Mononuclear cell (primary cell): Measurements from ENCODE around the gene NOTCH2. TPM values are rescaled to one million over a fixed set of nuclear protein-coding genes. Genes with fewer than 3 reads are reported as not detected.
"Not testable (repeated sequence)": the region's sequence is repeated elsewhere in the genome, so short reads cannot be mapped to it uniquely, and the experiment has no call there.

ENCODE experiments used
- H3K27me3 ChIP-seq: 2 replicates; pipeline ENCODE4 v1.6.0; 2011; ENCODE audit warnings: low read length, control low read depth; ENCODE audit not compliant: insufficient read depth
- H3K4me1 ChIP-seq: 2 replicates; pipeline ENCODE4 v1.5.1; 2011; ENCODE audit warnings: mild to moderate bottlenecking, low read length, control low read depth; ENCODE audit not compliant: insufficient read depth
- H3K4me3 ChIP-seq: 2 replicates; pipeline ENCODE4 v1.5.1; 2011; ENCODE audit warnings: mild to moderate bottlenecking, low read length, moderate library complexity
- H3K9me3 ChIP-seq: 2 replicates; pipeline ENCODE4 v1.5.1; 2011; ENCODE audit warnings: low read depth, mild to moderate bottlenecking, control low read depth, low read length
- total RNA-seq: library from RNA; depleted of rRNA; stranded (reverse); fragments of >200 nt; gene quantifications from one replicate; pipeline ENCODE4 v1.2.3, GENCODE V29; 2012

NOTCH2 gene
- total RNA-seq, 1 donor: 72.8 TPM

GRCh38 chr1:119988306-119989062, 81.0 kb downstream of the NOTCH2 start:
- Histone ChIP-seq H3K4me1 (peaks cover 25% of the 10 kb centered on the region), H3K4me3 (no peak overlapping the region), H3K27me3 (no peaks in the 10 kb centered on the region), H3K9me3 (no peaks in the 10 kb centered on the region)

DNA sequence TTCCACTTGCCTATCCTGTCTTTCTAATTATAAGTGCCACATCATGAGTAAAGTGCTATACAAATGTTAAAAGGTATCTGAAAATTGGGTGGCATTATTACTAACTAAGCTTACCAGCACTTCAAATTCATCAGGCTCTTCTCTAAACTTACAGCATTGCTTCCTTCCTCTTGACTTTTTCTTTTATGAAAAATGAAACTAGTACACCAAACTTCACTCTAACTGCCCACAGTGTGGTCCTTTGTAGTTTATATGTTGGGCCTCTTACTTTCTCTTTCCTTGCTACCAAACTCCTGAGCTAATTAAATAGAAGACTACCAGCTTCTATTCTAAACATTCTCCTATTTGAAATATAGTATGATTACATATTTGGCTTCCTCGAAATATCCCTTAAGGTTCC, 81.8 kb downstream of the NOTCH2 start:
- peaks cover 25% of the 10 kb centered on the region for H3K4me1 ChIP-seq
- no peak overlapping the region for H3K4me3 ChIP-seq
- H3K27me3 ChIP-seq: no peaks in the 10 kb centered on the region
- no peaks in the 10 kb centered on the region for H3K9me3 ChIP-seq

GRCh38 chr1:119987112-119987511, 82.3 kb downstream of the NOTCH2 start:
- Histone ChIP-seq H3K27me3 (no peaks in the 10 kb centered on the region), H3K4me3 (no peak overlapping the region), H3K4me1 (peaks cover 30% of the 10 kb centered on the region), H3K9me3 (no peaks in the 10 kb centered on the region)

GRCh38 chr1:119986007-119986497, 83.4 kb downstream of the NOTCH2 start:
- no peak overlapping the region for H3K4me3 ChIP-seq
- H3K4me1 ChIP-seq: peaks cover 31% of the 10 kb centered on the region
- no peaks in the 10 kb centered on the region for H3K27me3 ChIP-seq
- no peaks in the 10 kb centered on the region for H3K9me3 ChIP-seq

DNA sequence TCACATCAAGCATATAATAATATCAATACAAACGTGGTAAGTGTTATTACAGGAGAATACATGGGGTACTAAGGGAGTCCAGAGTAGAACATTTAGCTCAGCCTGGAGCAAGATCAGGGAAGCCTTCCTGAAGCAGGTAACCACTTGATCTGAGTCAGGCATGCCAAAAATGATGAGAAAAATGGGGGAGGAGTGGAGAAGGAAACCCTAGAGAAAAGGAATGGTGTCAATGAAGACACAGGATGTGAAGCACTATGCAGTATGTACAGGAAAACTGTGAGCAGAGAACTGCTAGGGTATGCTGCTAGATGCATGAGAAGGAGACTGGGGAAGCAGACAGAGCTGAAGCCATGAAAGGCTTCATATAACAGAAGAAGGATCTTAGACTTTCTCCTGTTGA, 84.7 kb downstream of the NOTCH2 start:
- H3K4me1 ChIP-seq: peaks cover 43% of the 10 kb centered on the region
- no peak overlapping the region for H3K4me3 ChIP-seq
- H3K27me3 ChIP-seq: no peaks in the 10 kb centered on the region
- H3K9me3 ChIP-seq: no peaks in the 10 kb centered on the region

- Histone ChIP-seq H3K4me3 (no peak overlapping the region), H3K4me1 (peaks cover 44% of the 10 kb centered on the region), H3K27me3 (no peaks in the 10 kb centered on the region), H3K9me3 (no peaks in the 10 kb centered on the region)
These were observed 87.3 kb downstream of the NOTCH2 start for GRCh38 chr1:119981986-119982815.

- no peaks in the 10 kb centered on the region for H3K27me3 ChIP-seq
- peaks cover 37% of the 10 kb centered on the region for H3K4me1 ChIP-seq
- no peaks in the 10 kb centered on the region for H3K9me3 ChIP-seq
- H3K4me3 ChIP-seq: no peak overlapping the region
These were observed 88.0 kb downstream of the NOTCH2 start for GRCh38 chr1:119981496-119981895.

DNA sequence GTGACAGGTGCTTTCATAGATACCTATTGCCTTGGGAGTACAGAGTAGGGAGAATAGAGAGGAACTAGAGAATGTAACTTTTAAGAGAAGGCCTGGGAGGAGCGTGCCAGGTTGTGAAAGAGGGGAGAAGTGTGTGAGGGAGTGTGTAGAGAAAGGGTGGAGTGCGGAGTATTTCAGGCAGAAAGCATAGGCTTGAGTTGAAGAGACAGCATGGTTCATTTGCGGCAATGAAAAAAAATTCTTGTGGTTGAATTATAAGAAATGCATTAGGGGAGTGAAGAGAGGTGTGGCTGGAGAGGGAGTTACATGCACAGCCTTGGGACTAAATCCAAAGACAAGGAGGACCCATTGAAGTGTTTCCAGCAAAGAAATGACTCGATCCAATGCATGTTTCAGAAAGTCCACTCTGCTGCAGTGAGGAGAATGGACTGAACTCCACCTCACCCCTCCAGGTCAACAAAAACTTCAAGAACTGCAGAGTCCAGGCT, 91.4 kb downstream of the NOTCH2 start:
- Histone ChIP-seq H3K4me1 (peaks cover 54% of the 10 kb centered on the region), H3K9me3 (no peaks in the 10 kb centered on the region), H3K4me3 (no peak overlapping the region), H3K27me3 (no peaks in the 10 kb centered on the region)

DNA sequence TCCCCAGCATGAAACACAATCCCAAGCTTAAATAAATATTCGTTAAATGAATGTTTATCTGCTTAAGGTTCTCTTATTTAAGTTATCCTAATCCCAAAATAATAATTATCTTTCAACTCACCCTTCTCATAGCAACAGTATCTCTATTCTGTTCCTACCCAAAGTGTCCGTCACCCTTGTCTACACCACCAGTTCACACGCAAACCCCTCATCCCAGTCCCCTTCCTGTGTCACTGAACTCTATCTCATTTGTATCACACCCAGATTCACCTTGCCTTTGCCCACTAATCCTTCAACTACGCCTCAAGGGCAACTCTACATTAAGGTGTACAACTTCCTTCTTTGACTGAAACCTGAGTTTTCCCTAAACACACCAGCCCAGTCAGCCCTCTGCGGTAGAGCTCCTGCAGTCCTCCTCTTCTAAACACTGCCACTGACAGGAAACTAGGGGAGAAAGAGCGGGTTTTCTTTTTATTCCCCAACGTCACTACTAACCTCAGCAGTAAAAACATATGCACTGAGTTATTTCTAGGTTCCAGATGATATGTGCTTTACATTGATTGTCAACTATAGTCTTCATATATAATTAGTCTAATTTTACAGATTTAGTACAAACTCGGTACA, 92.2 kb downstream of the NOTCH2 start:
- peaks cover 49% of the 10 kb centered on the region for H3K4me1 ChIP-seq
- not testable (repeated sequence) for H3K4me3 ChIP-seq

DNA sequence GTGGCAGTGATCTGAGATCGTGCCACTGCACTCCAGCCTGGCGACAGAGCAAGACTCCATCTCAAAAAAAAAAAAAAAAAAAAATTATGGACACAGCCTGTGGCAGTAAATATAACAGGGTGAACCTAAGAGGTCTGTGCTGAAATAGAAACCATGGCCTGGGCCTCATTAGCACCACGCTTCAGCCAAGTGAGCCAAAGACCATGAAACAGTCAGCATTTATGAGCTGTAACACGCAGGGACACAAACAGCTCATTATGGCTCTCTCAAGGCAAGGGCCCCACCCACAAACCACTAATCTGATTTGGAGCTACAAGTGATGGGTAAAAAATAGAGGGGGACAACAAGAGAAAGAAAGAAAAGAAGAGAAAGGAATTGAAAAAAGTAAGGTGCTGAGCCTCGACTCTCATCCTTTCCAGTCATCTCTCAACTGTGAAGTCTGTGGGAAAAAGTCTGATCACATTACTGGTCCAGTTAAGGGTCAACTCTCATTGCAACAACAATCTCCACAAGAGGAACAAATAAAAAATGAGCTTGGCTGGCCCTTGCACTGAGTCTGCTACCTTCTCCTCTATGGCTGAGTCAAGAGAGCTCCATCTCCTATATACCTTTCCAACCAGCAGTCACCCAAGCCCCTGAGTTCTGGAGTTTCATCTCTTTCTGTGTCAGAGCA, 93.7 kb downstream of the NOTCH2 start:
- not testable (repeated sequence) for H3K4me3 ChIP-seq, H3K9me3 ChIP-seq, H3K27me3 ChIP-seq
- H3K4me1 ChIP-seq: peaks cover 44% of the 10 kb centered on the region

More for the DNA sequence above, 92.2 kb downstream of the NOTCH2 start:
- not testable (repeated sequence) for H3K9me3 ChIP-seq, H3K27me3 ChIP-seq

GRCh38 chr1:119975006-119975405, 94.5 kb downstream of the NOTCH2 start:
- H3K4me3 ChIP-seq: no peak overlapping the region

DNA sequence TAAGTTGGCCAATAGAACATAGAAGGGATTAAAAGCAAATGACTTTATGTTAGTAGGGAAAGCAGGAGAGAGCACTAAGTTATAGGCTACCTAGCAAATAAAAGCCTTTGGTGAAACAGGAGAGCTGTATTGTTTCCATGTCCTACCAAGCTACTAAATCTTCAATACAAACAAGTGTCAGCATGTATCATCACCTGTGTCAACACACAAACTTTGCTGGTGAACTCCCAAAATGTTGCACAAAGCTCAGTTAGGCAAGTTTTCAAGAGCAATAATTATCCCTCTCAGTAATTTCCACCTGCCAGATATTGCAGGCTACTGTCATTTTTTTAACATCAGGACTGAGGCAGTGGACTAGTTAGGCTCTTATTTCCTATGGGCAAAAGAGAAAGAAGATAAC, 95.4 kb downstream of the NOTCH2 start:
- Histone ChIP-seq H3K27me3 (no peaks in the 10 kb centered on the region), H3K4me1 (peaks cover 32% of the 10 kb centered on the region), H3K9me3 (no peaks in the 10 kb centered on the region), H3K4me3 (no peak overlapping the region)

More at GRCh38 chr1:119975006-119975405, 94.5 kb downstream of the NOTCH2 start:
- no peaks in the 10 kb centered on the region for H3K9me3 ChIP-seq
- no peaks in the 10 kb centered on the region for H3K27me3 ChIP-seq
- peaks cover 38% of the 10 kb centered on the region for H3K4me1 ChIP-seq

DNA sequence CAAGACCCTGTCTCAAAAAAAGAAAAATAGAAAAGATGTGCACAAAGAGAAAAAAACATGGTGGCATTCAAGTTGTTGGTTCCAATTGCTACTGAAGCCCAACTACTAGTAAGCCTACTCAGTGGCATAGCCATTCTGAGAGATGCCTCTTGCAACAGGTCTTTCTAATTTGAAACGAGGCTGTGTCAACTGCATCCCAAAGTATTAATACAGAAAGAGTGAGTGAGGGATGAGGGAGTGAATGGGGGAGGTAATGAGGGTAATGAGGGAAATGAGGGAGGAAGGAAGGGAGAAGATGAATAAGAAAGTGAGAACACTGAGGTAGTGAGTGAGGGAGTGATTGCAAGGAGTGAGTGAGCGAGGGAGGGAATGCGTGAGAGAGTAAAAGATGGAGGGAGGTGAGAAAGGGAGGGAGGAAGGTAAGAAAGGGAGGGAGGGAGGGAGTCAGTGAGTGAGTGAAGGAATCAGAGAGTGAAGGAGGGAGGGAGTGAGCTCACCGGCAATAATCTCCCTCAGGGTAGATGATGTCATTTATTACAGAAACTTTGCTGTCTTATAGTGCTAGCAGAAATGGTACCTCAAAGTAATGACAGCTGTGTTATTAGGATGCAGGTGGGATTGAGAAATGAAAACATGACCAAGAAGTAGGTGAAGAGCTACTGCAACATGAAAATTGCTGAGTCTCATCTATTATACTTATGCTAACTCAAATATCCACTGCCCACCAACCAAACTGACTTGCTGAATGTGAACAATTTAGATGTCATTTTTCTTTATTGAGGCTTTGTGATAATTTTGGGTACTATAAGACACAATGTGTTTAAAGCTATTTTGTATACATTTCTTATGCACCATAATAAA, 97.5 kb downstream of the NOTCH2 start:
- Histone ChIP-seq H3K9me3 (no peaks in the 10 kb centered on the region), H3K4me1 (peaks cover 22% of the 10 kb centered on the region), H3K4me3 (no peak overlapping the region), H3K27me3 (no peaks in the 10 kb centered on the region)

DNA sequence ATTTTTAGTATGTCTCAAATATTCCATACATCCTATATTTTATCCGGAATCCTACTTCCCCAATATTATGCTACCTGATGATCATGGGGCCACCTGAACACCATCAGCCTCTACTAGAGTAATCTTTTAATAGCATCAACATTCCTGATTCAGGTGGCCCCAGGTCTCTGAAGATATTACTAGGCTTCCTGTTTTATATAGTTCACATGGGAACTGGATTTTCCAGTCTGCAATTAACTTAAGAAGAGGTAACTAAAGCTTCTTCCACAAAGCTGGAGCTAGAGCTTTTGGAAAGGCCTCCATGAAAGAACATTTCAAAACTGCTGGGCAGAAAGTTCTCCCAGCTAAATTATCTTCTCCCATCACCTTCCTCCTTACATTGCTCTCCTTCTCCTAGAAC, 100.9 kb downstream of the NOTCH2 start:
- Histone ChIP-seq H3K4me1 (peaks cover 5% of the 10 kb centered on the region), H3K4me3 (no peak overlapping the region), H3K27me3 (no peaks in the 10 kb centered on the region), H3K9me3 (no peaks in the 10 kb centered on the region)
